Endothelial cell of umbilical vein (primary cell): ENCODE measurements around the gene SRGAP1.
"Not testable (repeated sequence)": the region's sequence is repeated elsewhere in the genome, so short reads cannot be mapped to it uniquely, and the experiment has no call there.

Experiments
- CTCF ChIP-seq, 2 donors: IDR thresholded peaks; 1 replicate in 1 of 2; 2 replicates in 1 of 2; pipeline ENCODE4 v1.5.1; 2011; ENCODE audit warnings: low read length in 2 of 2, mild to moderate bottlenecking in 2 of 2, moderate library complexity in 2 of 2, control low read depth in 1 of 2, inconsistent platforms in 1 of 2, low read depth in 1 of 2; ENCODE audit not compliant: insufficient read depth in 1 of 2; ENCODE audit errors: extremely low read depth in 1 of 2
- EZH2 ChIP-seq: IDR thresholded peaks from 2 replicates; pipeline ENCODE4 v1.6.1; 2012; ENCODE audit warnings: borderline replicate concordance, low read depth, mild to moderate bottlenecking, moderate library complexity, low read length, inconsistent platforms; ENCODE audit not compliant: severe bottlenecking
- JUN ChIP-seq: IDR thresholded peaks from 2 replicates; pipeline ENCODE4 v1.6.1; 2011; ENCODE audit warnings: borderline replicate concordance, low read depth; ENCODE audit not compliant: insufficient read length, insufficient read depth
- POLR2A ChIP-seq: IDR thresholded peaks from 2 replicates; pipeline ENCODE4 v1.6.1; 2012; ENCODE audit warnings: low read depth, mild to moderate bottlenecking, control low read depth, low read length
- TF ChIP-seq, protein P1 (sequence below): IDR thresholded peaks from 2 replicates; pipeline ENCODE4 v1.6.1; 2011; ENCODE audit not compliant: insufficient read depth, insufficient read length

DNA sequence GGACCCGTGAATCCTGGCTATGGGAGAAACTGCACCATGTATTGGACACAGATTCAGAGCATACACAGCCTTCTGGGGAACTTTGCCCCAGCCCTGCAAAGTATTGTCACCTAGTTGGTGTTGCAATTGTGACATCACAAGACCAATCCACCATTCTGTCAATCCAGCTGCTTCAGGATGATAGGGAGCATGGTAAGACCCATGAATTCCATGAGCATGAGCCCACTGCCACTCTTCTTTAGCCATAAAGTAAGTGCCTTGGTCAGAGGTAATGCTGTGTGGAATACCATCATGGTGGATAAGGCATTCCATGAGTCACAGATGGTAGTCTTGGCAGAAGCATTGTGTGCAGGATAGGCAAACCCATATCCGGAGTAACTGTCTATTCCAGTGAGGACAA lies 286.0 kb downstream of the SRGAP1 start:
- not testable (repeated sequence) for TF ChIP-seq CTCF (IDR thresholded peaks at IDR 0.05; ENCODE audit: extremely low read depth in 1 of 2, insufficient read depth in 1 of 2, low read depth in 1 of 2, low read length in 2 of 2); EZH2; POLR2A; JUN
- TF ChIP-seq, protein P1, sequence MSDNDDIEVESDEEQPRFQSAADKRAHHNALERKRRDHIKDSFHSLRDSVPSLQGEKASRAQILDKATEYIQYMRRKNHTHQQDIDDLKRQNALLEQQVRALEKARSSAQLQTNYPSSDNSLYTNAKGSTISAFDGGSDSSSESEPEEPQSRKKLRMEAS, result not testable (repeated sequence)
